ENCODE measurements around the gene CCDC40.

GRCh38 chr17:80007939-80008338 lies 28.5 kb upstream of the CCDC40 start:
- TF ChIP-seq EP300 (IDR thresholded peaks at IDR 0.05) (no peak), POLR2A (IDR thresholded peaks at IDR 0.05) (no peak)
